ENCODE results near the gene SLC2A8.

Gene SLC2A8

GRCh38 chr9:127403507-127404192 is 6.7 kb downstream of the SLC2A8 start:
- no peak for DNase-seq

- DNase-seq = no peak
These were observed 7.7 kb downstream of the SLC2A8 start for GRCh38 chr9:127404631-127405030.

GRCh38 chr9:127405344-127406125 is 8.6 kb downstream of the SLC2A8 start:
- no peak for DNase-seq

GRCh38 chr9:127406799-127407491 is 10.0 kb downstream of the SLC2A8 start:
- DNase-seq = no peak

- no peak for DNase-seq
These were observed 10.5 kb downstream of the SLC2A8 start for GRCh38 chr9:127407492-127407843.

GRCh38 chr9:127411122-127411521 is 14.2 kb downstream of the SLC2A8 start:
- DNase-seq = no peak

GRCh38 chr9:127415141-127415540 is 18.2 kb downstream of the SLC2A8 start:
- no peak for DNase-seq

- DNase-seq = no peak
These were observed 18.7 kb downstream of the SLC2A8 start for GRCh38 chr9:127415657-127416056.

- no peak for DNase-seq
These were observed 20.4 kb downstream of the SLC2A8 start for GRCh38 chr9:127417131-127418036.

GRCh38 chr9:127418037-127418471 is 21.1 kb downstream of the SLC2A8 start:
- DNase-seq = peak; percentile 41

GRCh38 chr9:127419348-127419747 is 22.4 kb downstream of the SLC2A8 start:
- DNase-seq = no peak

- no peak for DNase-seq
These were observed 24.1 kb downstream of the SLC2A8 start for GRCh38 chr9:127421057-127421456.

- DNase-seq = no peak
These were observed 25.3 kb downstream of the SLC2A8 start for GRCh38 chr9:127422133-127422782.

- DNase-seq = no peak
These were observed 25.8 kb downstream of the SLC2A8 start for GRCh38 chr9:127422787-127423186.

GRCh38 chr9:127423476-127423933 is 26.5 kb downstream of the SLC2A8 start:
- no peak for DNase-seq

- peak; percentile 93 for DNase-seq
These were observed 27.1 kb downstream of the SLC2A8 start, which contains the start of gene ZNF79 for GRCh38 chr9:127423934-127424675. Gene ZNF79 (plus strand): TSS chr9:127424382. CDS start chr9:127424788, 406 bp downstream.

GRCh38 chr9:127424676-127424999 is 27.7 kb downstream of the SLC2A8 start:
- DNase-seq = peak; percentile 47

GRCh38 chr9:127426756-127427155 is 29.8 kb downstream of the SLC2A8 start:
- DNase-seq = peak; percentile 57

- no peak for DNase-seq
These were observed 31.4 kb downstream of the SLC2A8 start for GRCh38 chr9:127428348-127428747.

GRCh38 chr9:127430415-127430814 is 33.4 kb downstream of the SLC2A8 start:
- DNase-seq = no peak
